C1 segment of cervical spinal cord (tissue), 14 donors: ENCODE data around the gene TSHZ2.

Experiments
- DNase-seq, 14 donors: peaks; one replicate each; lab custom pipeline; 2025; lab: John Stamatoyannopoulos, UW

The TSHZ2 gene

DNA sequence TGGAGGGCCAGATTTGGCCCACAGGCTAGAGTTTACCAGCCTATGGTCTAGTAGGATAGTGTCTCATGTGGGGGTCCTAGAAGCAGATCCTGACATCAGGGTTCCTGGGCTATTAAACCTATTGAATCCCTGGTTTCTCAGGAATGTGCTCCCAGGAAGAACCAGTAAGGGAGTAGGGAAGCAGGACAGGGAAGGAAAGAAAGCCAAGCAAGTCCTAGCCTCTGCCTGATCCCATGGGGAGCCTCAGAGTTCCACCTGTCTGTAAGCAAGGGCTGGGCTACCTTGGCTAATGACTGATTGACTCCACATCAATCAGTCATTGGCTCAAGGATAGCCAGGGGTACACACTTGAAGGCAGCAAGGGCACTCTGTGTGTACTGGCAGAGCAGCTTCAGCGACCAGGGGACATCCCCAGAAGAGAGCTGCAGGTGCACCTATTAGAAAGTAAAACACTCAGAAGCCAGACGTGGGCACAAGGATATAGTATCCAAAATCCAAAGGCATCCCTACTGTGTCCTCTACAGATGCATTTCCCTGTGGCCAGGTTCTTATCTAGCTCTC, 309.5 kb downstream of the TSHZ2 start:
- no peak for DNase-seq

GRCh38 chr20:53282217-53282955, 310.2 kb downstream of the TSHZ2 start:
- no peak for DNase-seq

DNA sequence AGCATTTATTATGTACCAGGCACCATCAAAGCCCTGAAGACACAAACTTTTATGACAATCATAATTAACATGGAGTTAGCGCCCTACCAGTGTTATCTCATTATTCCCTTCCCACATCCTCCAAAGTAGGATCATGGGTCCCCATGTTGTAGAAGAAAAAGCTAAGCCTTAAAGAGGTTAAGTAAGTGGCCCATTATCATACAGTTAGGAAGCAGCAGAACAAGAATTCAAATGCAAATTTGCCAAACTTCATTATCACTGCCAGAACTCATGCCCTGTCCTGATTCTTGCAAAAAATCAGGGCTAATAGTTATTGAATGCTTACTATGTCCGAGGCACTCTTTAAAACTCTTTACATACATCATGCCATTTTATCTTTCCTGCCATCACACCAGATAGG, 310.9 kb downstream of the TSHZ2 start:
- DNase-seq: no peak

- DNase-seq: no peak
Measured at GRCh38 chr20:53283597-53283996, 311.4 kb downstream of the TSHZ2 start.

GRCh38 chr20:53284256-53284655, 312.1 kb downstream of the TSHZ2 start:
- DNase-seq: no peak

- no peak for DNase-seq
Measured at GRCh38 chr20:53284696-53285095, 312.5 kb downstream of the TSHZ2 start.

DNA sequence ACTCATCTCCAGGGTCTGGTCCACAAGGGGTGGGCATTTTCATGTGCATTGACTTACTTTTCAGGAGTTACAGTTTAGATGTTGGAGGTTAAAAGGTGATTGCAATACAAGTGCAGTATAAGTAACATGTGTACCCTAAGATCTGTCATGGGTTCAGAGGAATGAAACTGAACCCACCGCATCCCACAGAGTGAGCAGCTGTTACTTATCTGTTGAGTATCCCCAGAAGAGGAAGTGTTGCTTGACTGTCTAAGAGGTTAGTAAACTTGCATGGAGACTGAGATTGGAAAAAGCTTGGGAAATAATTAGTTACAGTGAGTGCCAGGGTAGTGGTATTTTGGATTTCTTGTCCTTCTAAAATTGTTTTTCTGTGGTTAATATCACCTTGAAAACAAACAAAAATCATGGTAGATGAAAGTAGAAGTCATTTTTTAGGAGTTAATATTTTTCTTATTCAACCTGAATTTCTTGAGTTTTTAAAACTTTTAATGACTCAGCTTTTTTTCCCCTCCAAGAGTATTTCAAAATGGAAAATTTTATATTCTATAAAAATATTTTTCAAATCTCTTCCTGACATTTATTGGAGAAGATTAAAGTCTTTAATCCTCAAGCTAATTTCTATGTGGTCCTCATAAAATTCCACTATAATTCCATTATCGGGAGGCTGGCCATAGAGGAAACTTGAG, 315.3 kb downstream of the TSHZ2 start:
- no peak for DNase-seq

GRCh38 chr20:53291548-53291947, 319.4 kb downstream of the TSHZ2 start:
- DNase-seq: no peak

DNA sequence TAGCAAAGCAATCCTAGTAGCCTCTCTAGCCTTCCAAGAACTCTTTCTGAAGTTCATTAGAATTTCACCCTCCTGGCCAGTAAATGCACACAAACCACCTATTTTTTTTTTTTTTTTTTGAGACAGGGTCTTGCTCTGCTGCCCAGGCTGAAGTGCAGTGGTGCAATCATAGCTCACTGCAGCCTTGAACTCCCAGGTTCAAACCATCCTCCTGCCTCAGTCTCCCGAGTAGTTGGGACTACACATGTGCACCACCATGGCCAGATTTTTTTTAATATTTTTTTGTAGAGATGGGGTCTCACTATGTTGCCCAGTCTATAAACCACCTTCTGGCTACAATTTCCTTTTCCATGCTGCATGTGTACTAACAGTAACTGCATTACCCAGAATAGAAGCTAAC, 320.2 kb downstream of the TSHZ2 start:
- no peak for DNase-seq

- no peak for DNase-seq
Measured at GRCh38 chr20:53294804-53295203, 322.6 kb downstream of the TSHZ2 start.

- no peak for DNase-seq
Measured at GRCh38 chr20:53296025-53296424, 323.9 kb downstream of the TSHZ2 start.

DNA sequence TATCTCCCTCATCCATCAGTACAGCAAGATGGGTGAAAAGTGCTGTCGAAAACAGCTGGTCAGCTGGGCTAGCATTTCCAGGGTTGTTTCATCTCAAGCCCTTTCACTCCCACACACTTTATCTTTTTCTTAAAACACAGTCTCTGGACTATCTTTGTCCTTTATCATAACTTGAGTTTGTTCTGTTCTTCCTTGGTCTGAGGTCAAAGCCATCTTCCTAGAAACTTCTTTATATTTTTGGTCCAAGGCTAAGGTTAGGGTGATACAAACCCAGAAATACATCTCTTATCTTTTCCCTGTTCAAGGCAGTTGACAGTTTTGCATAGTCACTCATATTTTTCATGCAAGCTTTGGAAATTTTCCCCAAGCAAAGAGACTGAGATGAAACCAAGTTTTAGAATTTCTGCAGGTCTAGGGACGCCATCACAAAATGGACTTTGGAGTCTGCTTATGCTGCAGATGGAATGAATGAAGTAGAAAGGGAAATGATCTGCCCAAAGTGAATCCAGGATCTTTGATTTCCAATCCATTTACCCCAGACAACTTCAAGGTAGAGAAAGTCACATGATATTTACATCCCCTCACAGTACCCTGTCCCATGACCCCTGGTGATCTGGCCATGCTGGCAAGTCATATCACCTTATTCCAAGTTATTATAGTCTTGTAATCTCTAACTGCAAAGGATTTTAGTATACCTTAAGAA, 324.4 kb downstream of the TSHZ2 start:
- DNase-seq: no peak

DNA sequence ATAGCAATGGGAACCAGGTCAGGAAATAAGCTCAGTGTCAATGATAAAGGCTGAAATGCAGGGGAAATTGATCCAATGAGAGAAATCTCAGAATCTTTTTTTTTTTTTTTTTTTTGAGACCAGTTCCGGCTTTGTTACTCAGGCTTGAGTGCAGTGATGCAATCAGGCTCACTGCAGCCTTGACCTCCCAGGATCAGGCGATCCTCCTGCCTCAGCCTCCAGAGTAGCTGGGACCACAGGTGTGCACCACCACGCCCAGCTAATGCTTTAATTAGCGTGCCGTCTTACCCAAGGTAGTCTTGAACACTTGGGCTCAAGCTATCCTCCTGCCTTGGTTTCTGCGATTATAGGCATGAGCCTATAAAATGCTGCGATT, 325.0 kb downstream of the TSHZ2 start:
- DNase-seq: no peak

DNA sequence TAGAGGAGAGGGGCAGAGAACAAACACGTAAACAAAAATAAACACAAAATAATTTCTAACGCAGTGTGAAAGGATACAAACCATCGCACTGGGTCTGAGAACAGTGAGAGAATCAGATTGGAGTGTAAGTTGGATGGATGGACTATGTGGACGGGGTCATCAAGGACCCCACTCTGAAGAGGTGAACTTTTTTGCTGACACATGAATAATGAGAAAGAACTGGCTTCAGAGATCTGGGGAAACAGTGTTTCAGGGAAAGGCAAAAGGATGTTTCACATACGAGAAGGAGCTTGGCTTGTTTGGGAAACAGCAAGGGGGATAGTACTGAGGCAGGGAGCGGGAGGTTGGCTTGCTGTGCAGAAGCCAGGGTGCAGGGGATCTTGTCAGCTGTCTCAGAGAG, 326.1 kb downstream of the TSHZ2 start:
- DNase-seq: no peak

DNA sequence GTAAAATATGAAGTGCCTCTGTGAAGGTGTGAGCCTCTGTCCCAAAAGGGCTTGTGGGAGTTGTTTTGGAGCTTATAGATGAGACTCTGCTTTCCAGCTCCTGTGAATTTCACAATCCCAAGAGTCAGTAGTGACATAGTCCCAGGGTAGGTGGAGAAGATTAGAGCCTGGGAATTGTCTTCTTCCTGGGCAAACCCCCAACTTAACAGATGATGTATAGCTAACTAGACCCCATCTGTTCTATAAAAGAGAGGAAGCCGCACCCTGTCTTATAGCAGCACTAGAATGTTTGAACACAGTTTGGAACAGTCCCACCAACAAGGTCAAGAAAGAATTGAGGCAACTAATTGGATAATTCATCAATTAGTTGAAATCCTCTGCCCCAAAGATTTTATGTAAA, 326.8 kb downstream of the TSHZ2 start:
- DNase-seq: no peak

DNA sequence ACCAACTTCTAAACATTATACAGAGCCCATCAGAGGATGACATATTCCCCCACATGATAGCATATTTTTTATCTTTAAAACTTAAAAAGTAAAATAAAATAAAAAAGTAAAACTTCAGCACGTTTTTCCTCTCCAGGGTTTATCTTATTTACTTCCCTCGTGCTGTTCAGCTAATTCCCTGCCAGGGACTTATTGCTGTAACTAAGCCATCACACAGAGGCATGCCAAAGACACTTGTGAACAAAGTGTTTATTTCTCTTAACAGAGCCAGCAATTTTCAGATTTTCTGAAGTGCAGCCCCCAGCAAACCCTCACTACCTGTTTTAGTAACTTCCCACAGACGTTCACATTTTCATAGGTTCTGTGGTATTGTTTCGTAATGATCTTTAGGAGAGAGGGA, 327.7 kb downstream of the TSHZ2 start:
- no peak for DNase-seq

DNA sequence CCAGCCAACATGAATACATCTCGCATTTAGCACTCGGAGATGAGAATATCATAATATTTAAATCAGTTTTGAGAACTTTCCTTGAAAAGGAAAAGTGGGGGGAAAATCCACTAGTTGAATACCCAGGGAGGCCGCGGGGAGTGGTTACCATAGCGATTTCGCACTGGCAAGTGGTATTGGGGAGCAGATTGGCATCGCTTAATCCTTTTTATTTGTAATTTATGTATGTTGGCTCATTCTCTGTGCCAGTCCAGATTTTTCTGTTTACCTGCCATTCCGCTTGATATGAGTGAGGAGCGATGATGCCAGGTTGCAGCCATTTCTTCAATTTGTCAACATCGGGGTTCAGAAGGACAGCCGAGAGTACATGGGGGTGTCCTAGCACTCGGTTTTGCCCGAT, 329.7 kb downstream of the TSHZ2 start:
- DNase-seq: no peak

DNA sequence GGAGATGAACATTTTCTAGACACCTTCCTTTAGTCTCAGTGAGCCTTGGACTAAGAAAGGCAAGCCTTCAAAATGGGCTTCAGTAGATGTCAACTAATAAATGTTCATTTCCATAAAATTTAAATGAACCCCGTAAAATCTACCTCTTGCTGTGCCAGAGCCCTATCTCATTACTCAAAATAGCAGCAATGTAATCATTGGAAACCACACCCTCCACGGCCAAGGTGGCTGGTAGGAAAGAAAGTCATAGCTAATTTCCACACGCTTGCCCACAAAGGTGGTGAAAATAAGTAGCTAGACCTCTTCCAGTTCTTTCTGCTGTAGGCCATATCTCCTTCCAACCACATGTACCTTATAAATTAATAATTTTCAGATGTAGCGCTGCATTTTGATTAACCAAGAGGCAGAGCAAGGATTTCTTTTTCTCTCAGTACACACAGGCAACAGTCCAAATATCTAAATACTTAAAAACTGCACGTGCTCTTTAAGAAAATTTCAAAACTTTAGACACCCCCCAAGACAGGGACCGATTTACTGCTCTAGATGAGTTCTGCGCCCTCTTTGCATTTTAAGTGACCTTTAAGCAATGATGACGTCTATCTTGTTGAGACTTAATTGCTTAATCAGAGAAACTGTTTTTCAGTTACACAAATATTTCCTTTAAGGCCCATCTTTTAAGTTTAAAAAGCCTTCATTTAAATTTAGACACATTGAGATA, 330.7 kb downstream of the TSHZ2 start:
- no peak for DNase-seq

DNA sequence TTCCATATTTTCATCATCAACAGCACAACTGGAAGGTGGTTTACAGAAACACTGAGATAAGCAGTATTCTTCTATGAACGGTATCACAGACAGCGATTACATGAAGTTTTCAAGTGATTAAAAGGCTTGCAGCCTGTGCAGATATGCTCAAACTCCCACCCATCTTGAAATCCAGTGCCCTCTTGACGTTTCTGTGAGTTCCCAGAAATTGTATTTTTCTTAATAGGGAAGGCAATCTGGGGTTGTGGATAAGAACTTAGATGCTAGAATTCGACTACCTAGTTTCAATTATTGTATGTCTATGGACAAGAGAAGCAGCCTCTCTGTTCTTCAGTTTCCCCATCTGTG, 331.2 kb downstream of the TSHZ2 start:
- DNase-seq: no peak

- DNase-seq: no peak
Measured at GRCh38 chr20:53304146-53304545, 332.0 kb downstream of the TSHZ2 start.

DNA sequence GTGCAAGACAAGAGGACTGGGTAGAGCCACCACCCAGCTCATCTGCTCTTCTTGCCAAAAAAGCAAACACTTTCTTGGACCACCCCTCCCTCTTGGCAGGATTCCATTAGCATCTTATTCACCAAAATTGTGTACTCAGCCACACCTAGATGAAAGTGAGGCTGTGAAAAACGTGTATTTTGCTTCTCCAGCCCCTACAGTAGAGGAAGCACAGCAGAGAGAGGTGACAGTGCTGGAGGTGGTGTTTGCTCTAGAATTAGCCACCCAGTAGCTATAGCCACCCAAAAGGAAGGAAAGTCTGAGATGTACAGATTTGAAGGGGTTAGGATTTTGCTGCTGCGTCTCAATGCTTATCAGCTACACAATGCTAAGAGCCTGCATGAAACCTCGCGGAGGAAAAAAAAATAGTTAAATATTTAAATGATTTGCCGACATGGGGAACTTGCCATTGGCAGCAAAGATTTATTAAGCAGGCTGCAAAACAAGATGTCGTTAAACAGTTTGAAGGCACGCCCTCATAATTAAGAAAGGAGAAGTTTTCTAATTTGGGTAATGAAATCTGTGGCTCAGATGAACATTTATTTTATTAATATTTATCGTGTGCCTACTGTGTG, 334.1 kb downstream of the TSHZ2 start:
- DNase-seq: no peak
